Activated naive CD8-positive, alpha-beta T cell treated with anti-CD3 and anti-CD28 coated beads for 36 hours (primary cell): ENCODE results near the gene GGNBP2. TPM values are rescaled to one million over a fixed set of nuclear protein-coding genes. Genes with fewer than 3 reads are reported as not detected.
"Not testable (repeated sequence)": the region's sequence is repeated elsewhere in the genome, so short reads cannot be mapped to it uniquely, and the experiment has no call there.

Experiments used
- DNase-seq: peaks from one replicate; pipeline ENCODE4 v3.0.0; 2021
- H3K27ac Mint-ChIP-seq: one replicate; pipeline ENCODE4 v1.8.0; 2022; ENCODE audit warnings: mild to moderate bottlenecking, moderate library complexity, mixed read lengths
- H3K27me3 Mint-ChIP-seq: one replicate; pipeline ENCODE4 v1.8.0; 2022; ENCODE audit warnings: mild to moderate bottlenecking, mixed read lengths
- H3K36me3 Mint-ChIP-seq: one replicate; pipeline ENCODE4 v1.8.0; 2021; ENCODE audit warnings: mild to moderate bottlenecking, mixed read lengths
- H3K4me1 Mint-ChIP-seq: one replicate; pipeline ENCODE4 v1.8.0; 2021; ENCODE audit warnings: mixed read lengths
- H3K4me3 Mint-ChIP-seq: one replicate; pipeline ENCODE4 v1.8.0; 2022; ENCODE audit warnings: mild to moderate bottlenecking, moderate library complexity, mixed read lengths
- H3K9me3 Mint-ChIP-seq: one replicate; pipeline ENCODE4 v1.8.0; 2022; ENCODE audit warnings: mixed read lengths
- total RNA-seq, 2 experiments: library from RNA; stranded (reverse); gene quantifications; one replicate each; pipeline ENCODE4 v1.2.3, GENCODE V29; 2021

GGNBP2 gene
- total RNA-seq, 2 experiments from 2014 or later: 72.8 to 74.6 TPM

DNA sequence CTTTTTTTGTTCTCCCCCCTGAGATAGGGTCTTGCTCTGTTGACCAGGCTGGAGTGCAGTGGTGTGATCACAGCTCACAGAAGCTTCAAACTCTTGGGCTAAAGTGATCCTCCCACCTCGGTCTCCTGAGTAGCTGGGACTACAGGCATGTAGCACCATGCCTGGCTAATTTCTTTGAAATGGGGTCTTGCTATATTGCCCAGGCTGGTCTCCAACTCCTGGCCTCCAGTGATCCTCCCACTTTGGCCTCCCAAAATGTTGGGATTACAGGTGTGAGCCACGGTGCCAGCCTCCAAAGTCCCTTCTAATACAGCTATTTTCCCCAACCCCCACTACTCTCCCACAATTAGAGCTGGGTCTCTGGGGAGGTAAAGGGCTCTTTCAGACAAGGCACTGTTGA lies 36.3 kb upstream of the GGNBP2 start:
- Mint-ChIP-seq H3K36me3 (peaks cover 46% of the 10 kb centered on the region), H3K27ac (peak overlapping the region; percentile 12)
- H3K27me3 Mint-ChIP-seq, H3K9me3 Mint-ChIP-seq, H3K4me1 Mint-ChIP-seq, DNase-seq, H3K4me3 Mint-ChIP-seq: not testable (repeated sequence)

DNA sequence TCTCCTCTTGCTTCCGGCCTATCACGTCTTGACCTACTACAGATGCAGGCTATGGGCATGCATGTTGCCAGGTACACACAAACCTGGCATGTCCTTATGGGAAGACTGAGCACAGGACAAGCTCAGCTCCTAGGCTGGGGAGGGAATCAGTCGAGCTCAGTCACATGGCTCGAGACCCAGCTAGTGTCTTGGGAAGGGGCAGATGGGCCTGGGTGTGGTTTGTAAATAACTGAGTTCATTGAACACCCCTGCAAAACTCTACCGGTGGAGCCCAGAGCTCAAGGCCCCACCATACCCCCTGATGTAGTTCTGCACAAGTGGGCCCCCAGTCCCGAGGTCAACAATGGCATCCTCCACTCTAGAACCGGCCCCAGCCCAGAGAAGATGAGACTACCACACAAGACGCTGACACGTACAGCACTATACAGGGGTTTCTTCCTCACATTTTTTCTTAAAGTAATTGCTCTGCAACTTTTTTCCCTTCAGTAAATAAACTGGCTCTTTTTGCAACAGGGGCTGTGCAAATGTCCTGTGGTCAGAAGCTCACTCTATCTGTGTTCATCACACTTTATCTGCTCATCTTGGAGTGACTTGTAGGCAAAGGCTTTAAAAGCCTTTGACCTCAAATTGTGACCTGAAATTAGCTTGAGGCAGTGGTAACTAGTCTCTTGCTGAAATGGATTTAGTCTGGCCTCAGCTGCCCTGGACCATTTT lies 35.3 kb upstream of the GGNBP2 start:
- DNase-seq: no peak
- Mint-ChIP-seq H3K27ac (no peak overlapping the region), H3K4me3 (no peak overlapping the region), H3K36me3 (peaks cover 48% of the 10 kb centered on the region), H3K9me3 (no peaks in the 10 kb centered on the region), H3K27me3 (no peaks in the 10 kb centered on the region), H3K4me1 (no peaks in the 10 kb centered on the region)

DNA sequence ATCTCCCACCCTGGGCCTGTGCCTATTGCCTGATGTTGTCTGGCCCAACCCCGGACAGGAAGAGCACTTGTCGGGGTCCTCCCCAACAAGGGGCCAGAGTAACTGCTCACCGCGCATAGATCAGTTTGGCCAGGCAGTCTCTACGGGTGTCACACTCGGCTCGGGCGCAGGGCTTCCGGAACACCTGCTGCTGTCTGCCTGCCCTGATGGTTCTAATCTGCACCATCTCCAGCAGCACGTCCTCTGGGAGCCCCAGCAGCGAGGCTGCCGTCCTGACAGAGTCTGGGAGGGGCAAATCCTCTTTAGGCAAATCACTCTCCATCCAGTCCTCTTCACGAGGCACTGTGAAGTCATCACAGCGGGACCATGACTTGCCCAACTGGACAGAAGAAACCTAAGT lies 34.1 kb upstream of the GGNBP2 start:
- Mint-ChIP-seq H3K27me3 (no peaks in the 10 kb centered on the region), H3K4me1 (no peaks in the 10 kb centered on the region), H3K4me3 (no peak overlapping the region), H3K9me3 (no peaks in the 10 kb centered on the region), H3K36me3 (peaks cover 48% of the 10 kb centered on the region), H3K27ac (no peak overlapping the region)
- DNase-seq: no peak

DNA sequence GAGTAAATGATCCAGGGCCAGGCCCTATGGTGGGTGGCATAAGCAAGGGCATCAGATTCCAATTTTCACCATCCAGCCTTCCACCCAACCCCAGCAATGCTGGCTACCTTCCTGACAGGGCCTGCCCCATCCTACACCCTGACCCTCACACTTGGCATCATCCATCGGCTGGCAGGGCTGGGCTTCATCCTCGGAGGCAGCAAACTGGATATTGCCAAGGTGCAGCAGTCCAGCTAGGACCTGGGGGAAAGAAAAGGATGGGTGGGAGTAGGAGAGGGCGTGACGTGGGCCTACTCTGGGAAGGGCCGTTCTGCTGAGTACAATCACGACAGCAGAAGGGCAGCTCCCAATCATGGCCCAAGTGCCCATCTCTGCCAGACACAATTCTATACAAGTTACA lies 33.5 kb upstream of the GGNBP2 start:
- Mint-ChIP-seq H3K9me3 (no peaks in the 10 kb centered on the region), H3K27ac (no peak overlapping the region), H3K4me3 (no peak overlapping the region), H3K4me1 (no peaks in the 10 kb centered on the region), H3K27me3 (no peaks in the 10 kb centered on the region), H3K36me3 (peaks cover 46% of the 10 kb centered on the region)
- DNase-seq: no peak

DNA sequence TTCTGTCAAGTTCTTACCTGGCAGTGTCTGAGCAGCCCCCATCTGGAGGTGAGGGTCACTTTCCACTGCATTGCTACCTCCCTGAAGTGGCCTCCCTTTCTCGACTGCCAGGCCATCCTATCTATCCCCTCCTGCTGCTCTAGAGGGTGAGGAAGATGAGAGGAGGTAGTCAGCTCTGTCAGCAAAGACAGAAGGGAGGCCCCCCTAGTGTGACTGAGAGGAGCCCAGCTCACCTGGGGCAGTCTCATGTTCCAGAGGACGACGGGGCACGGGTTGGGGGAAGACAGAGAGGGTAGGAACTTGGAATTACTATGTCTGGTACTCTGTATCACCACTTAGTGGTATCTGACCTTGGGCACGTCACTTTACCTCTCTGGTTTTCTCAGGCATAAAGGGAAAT lies 32.1 kb upstream of the GGNBP2 start:
- Mint-ChIP-seq H3K27ac (no peak overlapping the region), H3K4me1 (no peaks in the 10 kb centered on the region), H3K4me3 (no peak overlapping the region), H3K36me3 (peaks cover 43% of the 10 kb centered on the region), H3K9me3 (no peaks in the 10 kb centered on the region), H3K27me3 (no peaks in the 10 kb centered on the region)
- no peak for DNase-seq

DNA sequence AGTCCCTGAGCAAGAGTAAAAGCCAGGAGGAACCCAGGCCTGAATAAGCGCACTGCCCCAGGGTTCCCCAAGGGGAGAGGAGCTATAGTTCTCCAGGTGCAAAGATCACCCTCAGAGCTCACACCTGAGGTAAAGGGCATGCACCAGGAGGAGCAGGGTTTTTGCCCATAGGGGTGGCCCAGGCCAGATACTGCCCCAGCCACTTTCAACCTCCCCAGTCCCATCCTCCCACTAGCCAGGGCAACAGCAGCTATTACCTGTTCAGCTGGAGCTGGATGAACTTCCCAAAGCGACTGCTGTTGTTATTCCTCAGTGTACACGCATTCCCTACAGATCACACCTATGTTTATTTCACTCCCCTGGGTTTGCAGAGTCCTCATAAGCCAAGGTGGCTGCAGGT lies 29.9 kb upstream of the GGNBP2 start:
- peaks cover 42% of the 10 kb centered on the region for H3K36me3 Mint-ChIP-seq

DNA sequence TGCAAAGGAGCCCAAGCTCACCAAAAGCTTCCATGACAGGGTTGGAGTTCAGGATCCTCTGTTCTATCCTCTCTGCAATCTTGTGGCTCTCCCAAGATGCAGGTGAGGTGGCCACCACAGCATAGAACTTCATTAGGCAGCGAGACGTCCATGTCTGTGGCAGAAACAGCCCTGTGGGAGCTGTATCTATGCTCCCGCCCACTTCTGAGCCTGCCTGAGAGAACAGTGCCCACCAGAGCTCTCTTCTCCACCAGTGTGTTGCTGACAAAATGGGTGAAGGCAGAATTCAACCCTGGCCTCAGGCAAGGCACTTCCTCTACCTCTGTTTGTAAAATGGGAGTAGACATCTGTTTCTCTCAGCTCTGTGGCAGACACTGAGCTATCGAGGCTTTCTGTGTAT lies 28.9 kb upstream of the GGNBP2 start:
- no peaks in the 10 kb centered on the region for H3K4me1 Mint-ChIP-seq

More for the DNA sequence above, 29.9 kb upstream of the GGNBP2 start:
- Mint-ChIP-seq H3K4me1 (no peaks in the 10 kb centered on the region), H3K27me3 (no peaks in the 10 kb centered on the region), H3K27ac (no peak overlapping the region), H3K9me3 (no peaks in the 10 kb centered on the region), H3K4me3 (no peak overlapping the region)
- DNase-seq: no peak

DNA sequence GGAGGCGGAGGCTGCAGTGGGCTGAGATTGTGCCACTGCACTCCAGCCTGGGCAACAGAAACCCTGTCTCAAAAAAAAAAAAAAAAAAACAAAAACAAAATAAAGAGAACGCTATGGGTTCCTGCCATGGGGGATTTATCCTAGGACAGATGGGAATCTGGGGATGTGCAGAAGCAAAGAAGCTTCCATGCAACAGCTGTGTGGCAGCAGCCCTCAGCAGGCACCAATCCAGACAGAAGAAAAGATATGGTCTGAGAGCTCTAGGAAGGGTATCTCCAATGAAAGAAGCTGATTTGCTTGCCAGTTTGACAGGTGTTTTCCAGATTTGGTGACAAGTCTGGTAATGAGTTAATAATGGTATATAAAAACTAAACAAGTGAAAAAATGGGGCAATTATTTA lies 21.6 kb upstream of the GGNBP2 start:
- Mint-ChIP-seq H3K9me3 (no peaks in the 10 kb centered on the region), H3K4me3 (no peak overlapping the region), H3K4me1 (peaks cover 23% of the 10 kb centered on the region), H3K27ac (no peak overlapping the region), H3K27me3 (no peaks in the 10 kb centered on the region), H3K36me3 (peaks cover 55% of the 10 kb centered on the region)
- DNase-seq: no peak

More for the DNA sequence above, 28.9 kb upstream of the GGNBP2 start:
- H3K9me3 Mint-ChIP-seq: no peaks in the 10 kb centered on the region
- no peak overlapping the region for H3K4me3 Mint-ChIP-seq
- H3K27me3 Mint-ChIP-seq: no peaks in the 10 kb centered on the region
- H3K27ac Mint-ChIP-seq: no peak overlapping the region
- no peak for DNase-seq
- H3K36me3 Mint-ChIP-seq: peaks cover 43% of the 10 kb centered on the region

DNA sequence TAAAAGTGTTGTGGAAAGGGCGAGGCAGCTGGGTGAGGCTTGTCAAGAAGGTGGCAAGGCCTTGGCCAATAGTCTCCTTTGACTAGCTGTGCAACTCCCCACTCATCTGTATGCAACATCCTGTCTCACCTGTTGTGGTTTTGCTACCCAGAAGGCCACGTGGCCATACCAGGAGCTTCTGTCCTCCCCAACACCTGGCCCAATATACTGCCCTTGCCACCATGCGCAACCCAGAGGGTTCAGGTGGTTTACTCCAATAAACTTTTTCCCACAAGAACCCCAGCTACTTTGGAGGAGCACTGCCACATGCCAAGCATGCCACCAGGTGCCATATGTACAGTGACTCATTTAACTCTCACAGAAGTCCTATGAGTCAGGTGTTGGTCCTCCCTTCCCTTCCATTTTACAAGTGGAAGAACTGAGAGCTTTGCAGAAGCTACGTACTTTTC lies 20.3 kb upstream of the GGNBP2 start:
- no peaks in the 10 kb centered on the region for H3K9me3 Mint-ChIP-seq
- H3K4me1 Mint-ChIP-seq: peaks cover 26% of the 10 kb centered on the region
- no peaks in the 10 kb centered on the region for H3K27me3 Mint-ChIP-seq
- no peak overlapping the region for H3K4me3 Mint-ChIP-seq
- peak overlapping the region; percentile 83 for H3K27ac Mint-ChIP-seq
- DNase-seq: no peak
- peaks cover 56% of the 10 kb centered on the region for H3K36me3 Mint-ChIP-seq

DNA sequence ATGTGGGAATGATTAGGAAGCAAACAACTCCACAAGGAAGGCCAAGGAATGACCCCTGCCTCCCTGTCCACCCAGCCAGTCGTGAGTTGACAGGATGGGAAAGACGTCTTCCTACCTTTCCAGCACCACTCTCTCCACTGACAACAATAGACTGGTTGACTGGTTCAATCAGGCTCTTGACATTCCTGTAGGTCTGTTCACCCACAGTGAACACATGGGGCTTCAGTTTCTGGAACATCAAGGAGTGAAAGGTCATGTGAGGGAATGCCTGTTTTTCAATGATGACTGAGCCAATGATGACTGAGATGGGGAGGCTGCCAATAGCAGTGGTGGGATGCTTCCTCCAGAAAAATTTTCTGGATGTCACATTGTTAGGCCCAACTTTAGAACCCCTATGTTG lies 19.6 kb upstream of the GGNBP2 start:
- Mint-ChIP-seq H3K9me3 (no peaks in the 10 kb centered on the region), H3K4me1 (peaks cover 30% of the 10 kb centered on the region), H3K36me3 (peaks cover 51% of the 10 kb centered on the region), H3K27me3 (no peaks in the 10 kb centered on the region), H3K27ac (peak overlapping the region; percentile 69), H3K4me3 (no peak overlapping the region)
- no peak for DNase-seq

DNA sequence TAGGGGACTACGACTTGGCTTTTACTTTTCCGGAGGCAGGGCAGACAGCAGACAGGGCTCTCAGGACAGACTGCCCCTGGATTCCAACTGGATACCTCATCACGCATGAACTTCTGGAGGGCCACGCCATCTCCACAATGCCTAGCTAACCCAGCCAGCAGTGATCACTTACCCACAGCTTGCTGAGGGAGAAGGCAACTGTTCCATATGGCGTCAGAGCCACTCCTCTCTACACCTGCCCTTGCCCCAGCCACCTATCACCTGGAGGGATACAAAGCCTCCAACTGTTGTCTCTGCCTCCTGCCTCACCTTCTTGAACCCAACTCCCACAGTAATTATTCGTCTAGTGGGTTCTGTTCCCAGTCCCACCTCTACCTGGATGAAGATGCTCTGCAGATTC lies 18.8 kb upstream of the GGNBP2 start:
- DNase-seq: no peak
- Mint-ChIP-seq H3K27ac (no peak overlapping the region), H3K4me3 (no peak overlapping the region), H3K27me3 (no peaks in the 10 kb centered on the region), H3K9me3 (no peaks in the 10 kb centered on the region), H3K36me3 (peaks cover 46% of the 10 kb centered on the region), H3K4me1 (peaks cover 30% of the 10 kb centered on the region)

DNA sequence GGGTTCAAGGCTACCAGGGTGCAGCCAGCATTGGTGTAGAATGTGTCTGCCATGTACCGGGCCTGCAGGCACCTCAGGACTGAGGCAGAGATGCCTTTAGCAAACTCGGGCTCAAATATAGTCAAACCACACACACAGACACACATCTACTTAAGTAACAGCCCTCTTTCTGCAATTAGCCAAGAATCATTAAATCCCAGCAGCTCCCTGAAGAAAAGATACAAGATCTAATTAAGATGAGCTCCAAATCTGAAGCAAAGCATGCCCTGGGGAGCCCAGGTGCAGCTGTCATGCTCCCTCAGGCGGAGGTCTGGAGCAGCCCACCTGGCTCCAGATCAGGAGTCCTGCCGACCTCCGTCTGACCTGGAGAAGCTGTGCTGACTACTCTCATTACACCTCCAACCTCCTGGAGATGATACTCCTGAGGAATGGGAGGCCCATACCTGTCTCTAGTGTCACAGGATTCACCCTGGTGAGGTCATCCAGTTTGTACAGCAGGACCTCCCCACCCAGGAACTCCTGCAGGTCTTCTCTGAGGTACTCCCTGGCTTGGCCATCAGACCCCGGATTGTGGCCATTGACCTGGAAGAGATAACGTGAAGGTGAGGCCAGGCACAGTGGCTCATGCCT lies 17.0 kb upstream of the GGNBP2 start:
- Mint-ChIP-seq H3K4me1 (peaks cover 41% of the 10 kb centered on the region), H3K4me3 (no peak overlapping the region), H3K27ac (no peak overlapping the region), H3K27me3 (no peaks in the 10 kb centered on the region), H3K36me3 (peaks cover 55% of the 10 kb centered on the region), H3K9me3 (no peaks in the 10 kb centered on the region)
- no peak for DNase-seq

DNA sequence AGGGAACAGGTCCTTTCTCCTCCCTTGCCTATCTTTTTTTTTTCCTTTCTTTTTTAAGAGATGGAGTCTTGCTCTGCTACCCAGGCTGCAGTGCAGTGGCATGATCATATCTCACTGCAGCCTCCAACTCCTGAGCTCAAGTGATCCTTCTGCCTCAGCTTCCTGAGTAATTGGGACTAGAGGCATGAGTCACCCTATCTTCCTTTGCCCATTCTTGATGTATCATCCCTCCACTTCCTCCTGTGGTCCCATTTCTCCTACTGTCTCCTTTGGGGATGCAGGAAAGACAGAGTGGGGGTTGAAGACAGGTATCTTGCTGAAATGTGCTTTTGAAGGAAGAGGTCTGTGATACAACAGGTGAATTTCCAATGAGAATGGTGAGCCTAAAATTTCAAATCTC lies 15.6 kb upstream of the GGNBP2 start:
- no peak overlapping the region for H3K4me3 Mint-ChIP-seq
- H3K4me1 Mint-ChIP-seq: peaks cover 54% of the 10 kb centered on the region
- no peaks in the 10 kb centered on the region for H3K27me3 Mint-ChIP-seq
- H3K27ac Mint-ChIP-seq: peak overlapping the region; percentile 37
- peaks cover 58% of the 10 kb centered on the region for H3K36me3 Mint-ChIP-seq
- DNase-seq: no peak
- H3K9me3 Mint-ChIP-seq: no peaks in the 10 kb centered on the region

DNA sequence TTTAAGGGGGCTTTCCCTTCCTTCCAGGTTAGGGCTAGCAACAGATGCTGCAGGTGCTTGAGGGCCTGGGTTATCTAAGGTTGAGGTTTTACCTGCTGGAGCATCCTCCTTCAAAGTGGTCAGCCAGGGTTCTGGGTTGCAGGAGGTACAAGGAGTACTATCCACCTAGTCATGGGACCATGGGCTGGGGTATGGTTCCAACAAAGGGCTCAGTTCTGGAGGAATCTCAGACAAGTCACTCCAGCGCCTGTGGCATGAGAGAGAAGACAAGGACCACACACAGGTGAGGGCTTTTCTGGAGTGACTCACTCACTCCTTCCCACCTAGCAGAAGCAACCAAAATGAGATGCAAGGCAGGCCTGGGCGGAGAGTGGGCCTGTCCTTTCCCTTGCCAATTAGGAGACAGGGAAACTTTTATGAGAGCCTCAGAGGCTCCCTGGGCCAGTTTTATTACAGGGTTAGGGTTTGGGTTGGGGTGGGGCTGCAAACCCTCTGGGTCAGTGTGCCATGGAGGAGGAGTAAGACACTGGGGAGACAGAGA lies 12.2 kb upstream of the GGNBP2 start:
- no peak for DNase-seq
- H3K36me3 Mint-ChIP-seq: peaks cover 53% of the 10 kb centered on the region
- H3K9me3 Mint-ChIP-seq: no peaks in the 10 kb centered on the region
- H3K4me1 Mint-ChIP-seq: peaks cover 40% of the 10 kb centered on the region
- peak overlapping the region; percentile 50 for H3K4me3 Mint-ChIP-seq
- H3K27me3 Mint-ChIP-seq: no peaks in the 10 kb centered on the region
- H3K27ac Mint-ChIP-seq: no peak overlapping the region

DNA sequence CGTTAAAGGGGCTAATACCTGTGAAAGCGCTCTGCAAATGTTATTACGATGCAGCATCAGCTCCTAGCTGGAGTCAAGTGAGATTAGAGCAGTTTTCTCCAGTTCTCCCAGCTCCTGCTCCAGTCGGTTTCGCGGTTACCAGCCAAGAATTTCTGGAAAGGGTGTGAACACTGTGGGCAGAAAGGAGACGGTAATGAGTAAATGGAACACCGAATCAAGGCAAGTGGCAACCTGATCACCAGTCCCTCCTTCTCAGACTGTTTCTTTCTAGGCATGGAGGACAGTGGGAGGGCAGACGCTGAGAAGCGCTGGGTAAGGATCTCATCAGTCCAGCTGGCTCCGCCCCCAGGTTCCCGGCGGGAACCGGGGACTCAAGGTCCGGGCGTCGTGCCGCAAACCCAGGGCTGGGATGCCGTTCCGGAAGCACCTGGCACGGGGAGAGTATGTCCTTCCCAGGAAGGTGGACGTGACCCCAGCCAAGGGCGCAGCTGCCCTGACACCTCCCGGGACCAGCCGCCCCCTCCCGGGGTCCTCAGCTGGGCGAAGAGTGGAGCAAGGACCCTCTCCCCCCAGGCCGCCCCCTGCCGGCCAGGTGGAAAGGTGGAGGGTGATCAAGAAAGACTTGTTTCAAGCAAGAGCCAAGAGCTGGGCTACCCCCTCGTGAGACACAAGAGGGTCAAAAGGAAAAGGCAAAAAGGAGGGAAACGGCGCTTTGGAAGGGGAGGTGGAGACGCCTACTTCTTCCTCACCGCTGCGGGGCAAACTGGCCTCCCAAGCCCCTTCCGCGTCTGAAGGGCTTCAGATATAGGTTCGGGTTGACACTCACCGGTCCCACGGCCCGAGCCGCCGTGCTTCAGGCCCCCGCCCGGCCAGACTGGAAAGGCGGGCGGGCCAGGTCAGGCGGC lies 10.5 kb upstream of the GGNBP2 start:
- Mint-ChIP-seq H3K4me1 (peaks cover 46% of the 10 kb centered on the region), H3K36me3 (peaks cover 48% of the 10 kb centered on the region)

More for the DNA sequence above, 10.5 kb upstream of the GGNBP2 start:
- peak overlapping the region; percentile 100 for H3K27ac Mint-ChIP-seq
- H3K4me3 Mint-ChIP-seq: peak overlapping the region; percentile 97
- H3K27me3 Mint-ChIP-seq: no peaks in the 10 kb centered on the region
- no peaks in the 10 kb centered on the region for H3K9me3 Mint-ChIP-seq
- peak; percentile 52 for DNase-seq
